ENCODE results near the gene CDHR4. TPM values are rescaled to one million over a fixed set of nuclear protein-coding genes. Genes with fewer than 3 reads are reported as not detected.
"Not testable (repeated sequence)": the region's sequence is repeated elsewhere in the genome, so short reads cannot be mapped to it uniquely, and the experiment has no call there.

Gene CDHR4, protein sequence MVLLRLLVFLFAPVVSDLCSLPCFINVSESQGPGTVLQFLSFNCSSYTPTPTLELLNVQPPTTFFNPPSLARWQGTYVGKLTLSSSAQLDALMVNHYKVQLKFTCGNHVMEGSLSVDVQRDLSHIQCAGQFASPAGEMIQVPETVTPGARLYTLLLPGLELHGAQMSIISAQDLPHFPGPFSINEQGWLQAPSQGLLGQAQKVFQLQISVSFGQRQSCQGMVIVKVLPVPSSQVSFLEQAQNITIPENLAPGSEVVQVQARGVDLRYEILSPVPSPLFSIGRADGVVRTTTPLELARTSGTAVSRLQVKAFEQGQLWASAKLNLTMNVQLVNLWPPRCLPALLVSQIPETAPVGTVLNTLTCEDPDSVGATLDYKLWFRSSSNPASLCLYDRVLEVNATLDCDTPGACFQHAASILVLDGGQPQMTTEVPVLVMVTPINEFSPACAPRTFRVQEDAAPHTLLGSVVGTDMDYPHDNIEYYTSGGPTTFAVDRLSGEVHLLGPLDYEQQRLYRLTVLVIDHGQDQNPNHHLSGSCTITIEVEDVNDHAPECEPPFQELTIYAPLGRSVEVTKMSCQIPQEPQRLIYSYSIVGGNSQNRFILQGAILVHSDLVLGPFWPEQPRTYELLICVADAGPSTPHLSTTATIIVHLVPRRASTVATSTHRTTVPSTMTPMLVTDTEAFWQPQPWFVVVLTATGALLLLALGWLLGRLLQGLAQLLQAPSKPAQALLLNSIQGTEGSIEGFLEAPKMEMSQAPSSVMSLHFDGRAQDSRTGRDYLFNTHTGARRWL
- not detected for total RNA-seq
- long read RNA-seq = 0 reads

DNA sequence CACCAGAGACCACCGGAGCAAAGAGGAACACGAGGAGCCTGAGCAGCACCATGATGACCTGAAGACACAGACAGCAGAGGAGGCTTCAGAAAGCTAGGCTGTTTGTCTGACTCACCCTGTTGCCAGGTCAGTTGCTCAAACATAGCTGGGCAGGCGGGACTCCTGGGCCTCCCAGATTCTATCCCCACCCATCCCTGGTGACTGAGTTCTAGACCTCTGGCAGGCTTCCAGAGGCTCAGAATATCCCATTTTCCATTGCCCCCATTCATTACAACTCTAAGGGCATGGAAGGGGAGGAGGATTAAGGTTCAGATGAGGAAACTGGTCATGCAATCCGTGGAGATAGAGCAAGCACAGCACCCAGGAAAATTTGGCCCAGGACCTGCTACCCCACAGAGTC is at the start of gene CDHR4:
TSS of gene CDHR4 (minus strand) at position 113 of the 400 bp plus-strand sequence. CDS start at position 52, 61 bp downstream.
- no peak for DNase-seq (ENCODE audit: low spot score)

DNA sequence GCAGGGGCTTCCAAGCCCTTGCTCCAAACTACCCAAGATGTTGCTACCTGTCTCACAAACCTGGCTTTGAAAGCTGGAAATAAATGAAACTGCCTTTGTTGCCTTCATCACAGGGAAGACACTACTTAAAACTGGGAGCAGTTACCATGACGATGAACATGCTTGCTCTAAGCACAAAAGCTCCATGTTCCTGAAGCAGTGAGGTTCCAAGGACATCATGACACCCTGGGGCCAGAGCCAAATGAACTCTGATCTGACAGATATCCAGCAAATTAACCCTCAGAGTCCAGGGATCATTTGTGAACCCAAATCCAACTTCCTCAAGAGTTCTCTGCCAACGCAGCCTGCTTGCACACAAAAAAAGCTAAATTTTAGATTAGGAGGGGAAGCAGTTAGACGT is 46.0 kb upstream of the CDHR4 start:
- DNase-seq (ENCODE audit: low spot score) = no peak

DNA sequence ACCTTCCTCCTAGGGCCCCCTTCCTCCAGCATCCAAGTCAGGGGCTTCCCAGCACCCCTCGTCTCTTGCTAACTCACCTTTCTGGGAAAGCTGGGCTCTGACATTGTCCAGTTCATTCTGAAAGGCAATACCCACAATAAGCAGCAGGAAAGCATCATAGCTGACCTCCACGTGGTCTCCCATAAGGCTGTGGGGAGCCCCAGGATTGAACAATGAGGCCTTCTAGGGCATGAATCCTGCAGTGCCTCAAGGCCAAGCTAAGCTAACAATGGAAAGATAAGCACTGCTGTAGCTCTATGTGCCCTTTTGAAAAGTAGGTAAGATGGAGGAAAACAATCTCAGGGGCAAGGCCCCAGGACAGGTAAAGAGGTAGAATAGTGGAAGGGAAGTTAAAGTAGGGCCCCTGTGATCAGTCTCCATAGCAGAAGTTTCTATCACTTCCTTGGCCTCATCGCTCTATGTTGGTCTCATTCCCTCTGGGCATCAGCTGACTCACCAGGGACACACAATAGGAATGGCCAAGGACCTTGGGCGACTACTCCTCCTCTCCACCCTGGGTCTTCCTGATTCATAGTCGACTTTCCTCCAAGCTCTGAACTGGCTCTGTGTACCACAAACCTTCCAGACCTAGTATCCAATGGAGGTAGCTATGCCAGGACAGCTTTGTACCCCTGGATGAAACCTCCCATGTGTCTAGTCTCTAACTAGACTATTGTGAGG is 45.0 kb upstream of the CDHR4 start:
- no peak for DNase-seq (ENCODE audit: low spot score)

DNA sequence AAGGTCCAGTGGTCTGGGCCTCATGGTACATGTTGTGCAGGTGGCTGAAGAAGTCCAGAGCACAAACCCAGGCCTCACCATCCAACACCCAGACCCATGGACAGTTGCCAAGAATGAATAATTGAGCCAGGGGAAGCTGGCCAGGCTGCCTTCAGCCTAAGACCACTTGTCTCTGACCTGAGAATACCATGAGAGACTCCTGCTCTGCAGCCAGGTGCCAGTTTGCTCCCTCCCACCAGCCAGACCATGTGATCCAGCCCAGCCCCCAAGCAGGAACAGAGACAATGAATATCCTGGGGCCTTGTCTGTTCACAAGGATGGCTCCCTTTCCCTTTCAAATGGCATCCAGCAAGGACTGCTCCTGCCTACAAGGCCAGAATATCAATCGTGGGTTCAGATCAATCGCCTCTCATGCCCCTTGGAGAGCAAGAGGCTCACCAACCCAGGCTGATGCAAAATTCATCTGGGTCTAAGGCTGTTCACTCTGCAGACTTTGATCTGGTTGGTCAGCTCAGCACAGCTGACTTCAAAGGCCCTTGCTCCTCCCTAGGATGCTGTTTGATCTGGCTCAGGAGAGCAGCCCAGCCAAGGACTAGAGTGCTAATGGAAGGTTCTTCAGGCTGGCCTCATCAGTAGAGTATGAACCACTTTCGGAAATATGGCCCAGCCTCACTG is 43.3 kb upstream of the CDHR4 start:
- DNase-seq (ENCODE audit: low spot score) = no peak

DNA sequence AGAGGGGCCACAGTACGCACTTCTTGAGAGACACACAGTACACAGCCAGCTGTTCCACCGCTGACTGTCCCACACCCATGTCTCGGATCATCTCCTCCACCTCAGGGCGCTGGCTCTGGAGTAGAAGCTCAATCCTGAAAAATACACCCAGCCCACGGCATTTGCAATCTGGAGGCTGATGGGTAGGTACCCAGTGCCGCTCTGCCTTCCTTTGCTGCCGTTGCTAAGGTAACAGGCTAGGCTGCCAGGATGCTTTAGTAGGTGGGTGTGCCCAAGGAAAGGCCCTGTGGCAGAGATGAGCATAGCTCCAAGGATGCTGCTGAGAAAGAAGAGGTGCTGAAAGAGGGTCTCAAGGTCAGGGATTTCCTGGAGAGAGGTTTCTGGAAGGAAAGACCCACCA is 42.1 kb upstream of the CDHR4 start:
- no peak for DNase-seq (ENCODE audit: low spot score)

DNA sequence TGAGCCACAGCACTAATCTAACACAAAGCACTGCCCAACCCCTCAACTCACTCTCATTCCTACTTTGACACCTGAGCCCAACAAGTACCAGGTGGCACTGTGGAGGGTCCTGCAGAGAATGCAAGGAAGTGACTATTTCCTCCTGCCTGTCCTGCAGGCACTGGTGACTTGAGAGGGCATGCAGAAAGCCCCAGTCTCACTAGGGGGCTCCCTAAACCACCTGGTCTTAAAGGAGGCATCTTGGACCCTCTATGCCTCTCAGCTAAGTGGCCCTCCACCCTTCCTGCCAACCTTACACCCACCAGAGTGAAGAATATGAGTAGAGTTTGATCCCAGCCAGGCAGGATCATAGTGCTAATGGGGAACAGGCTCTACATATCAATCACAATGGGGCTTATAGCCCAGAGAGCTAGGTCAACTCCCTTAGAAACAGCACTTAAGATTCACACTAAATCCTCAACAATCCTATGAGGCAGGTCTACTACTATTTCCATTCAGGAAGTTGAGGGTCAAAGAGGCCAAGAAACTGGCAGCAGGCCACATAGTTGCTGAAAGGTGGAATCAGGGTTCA is 41.5 kb upstream of the CDHR4 start:
- no peak for DNase-seq (ENCODE audit: low spot score)

DNA sequence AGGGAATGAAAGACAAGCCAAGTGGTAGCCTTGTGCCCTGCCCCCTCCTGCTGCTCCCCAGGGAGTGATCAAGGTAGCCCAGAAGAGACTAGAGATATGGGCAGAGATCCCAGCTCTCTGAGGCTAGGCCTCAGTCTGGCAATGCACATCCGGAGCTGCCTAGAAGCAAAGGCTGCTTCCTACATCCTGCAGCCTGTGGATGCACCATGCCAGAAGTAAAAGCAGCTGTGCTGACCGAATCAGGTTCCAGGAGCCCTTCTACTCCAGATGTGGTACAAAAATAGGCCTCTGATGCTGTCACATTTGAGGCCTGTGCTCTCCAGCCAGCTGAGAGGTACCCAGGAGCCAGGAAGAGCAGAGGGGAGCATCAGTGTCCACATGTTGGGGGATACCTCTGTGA is 40.7 kb upstream of the CDHR4 start:
- DNase-seq (ENCODE audit: low spot score) = no peak

DNA sequence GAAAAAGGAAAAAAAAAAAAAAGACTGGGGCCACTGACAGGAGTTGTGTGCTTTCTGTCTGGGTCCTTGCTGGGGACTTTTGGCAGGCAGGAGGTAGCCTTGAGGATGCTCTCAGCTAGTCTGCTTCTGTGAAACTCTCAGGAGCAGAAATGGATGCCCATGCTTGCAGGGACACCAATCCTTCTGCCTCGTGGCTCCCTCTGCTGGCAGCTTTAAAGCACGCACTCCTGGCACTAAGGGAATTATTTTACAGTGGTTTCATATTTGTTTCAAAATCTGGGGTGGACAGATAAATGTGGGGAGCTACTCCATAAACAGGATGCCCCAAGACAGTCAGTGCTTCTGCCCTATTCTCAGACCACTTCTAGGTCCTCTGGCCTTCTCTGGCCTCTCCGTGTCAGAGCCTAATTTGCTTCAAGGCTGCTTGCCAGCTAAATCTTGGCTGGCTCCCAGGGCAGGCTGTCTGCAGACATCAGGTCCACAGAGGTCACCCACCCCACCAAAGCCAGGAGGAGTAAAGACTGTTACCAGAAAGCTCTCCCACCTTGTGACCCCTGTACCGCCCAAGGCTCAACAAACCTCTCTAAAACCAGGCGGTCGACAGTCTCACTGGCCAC is 39.6 kb upstream of the CDHR4 start:
- no peak for DNase-seq (ENCODE audit: low spot score)

DNA sequence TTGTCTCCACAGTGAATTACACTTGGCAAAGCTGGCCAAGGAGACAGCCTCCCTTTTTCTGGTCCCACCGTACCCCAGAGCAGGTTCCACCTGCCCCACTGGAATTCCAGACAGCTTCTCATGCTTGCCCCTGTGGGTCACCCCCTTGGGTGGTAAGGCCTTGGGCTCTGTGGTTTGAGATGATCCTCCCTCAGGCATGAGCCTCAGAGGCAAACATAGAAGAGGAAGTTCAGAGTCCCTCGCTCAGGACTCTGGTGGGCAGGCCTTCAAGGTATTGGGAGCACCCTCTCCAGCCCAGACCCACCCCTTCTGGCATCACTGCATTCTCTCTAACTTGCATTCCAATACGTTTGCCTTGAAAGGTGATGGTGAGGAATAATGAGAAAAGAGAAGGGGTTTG is 31.7 kb upstream of the CDHR4 start:
- no peak for DNase-seq (ENCODE audit: low spot score)

DNA sequence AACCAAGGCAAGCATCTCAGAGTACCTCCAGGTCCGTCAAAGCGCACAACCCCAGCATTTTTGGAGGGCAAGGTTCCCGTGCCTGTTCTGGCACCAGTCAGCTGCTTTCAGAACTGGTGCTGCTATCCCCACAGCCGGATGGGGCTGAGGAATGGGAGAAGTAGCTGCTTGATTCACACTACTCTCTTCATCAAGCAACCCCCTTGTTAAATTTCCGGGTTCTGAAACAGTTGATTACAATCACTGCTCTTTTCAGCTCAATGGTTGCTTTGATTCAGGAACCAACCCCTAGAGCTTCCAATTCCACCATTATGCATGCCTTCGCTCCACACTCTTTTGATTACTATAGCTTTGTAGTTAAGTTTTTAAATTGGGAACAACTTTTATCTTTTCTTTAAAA is 26.3 kb upstream of the CDHR4 start:
- DNase-seq (ENCODE audit: low spot score) = no peak

DNA sequence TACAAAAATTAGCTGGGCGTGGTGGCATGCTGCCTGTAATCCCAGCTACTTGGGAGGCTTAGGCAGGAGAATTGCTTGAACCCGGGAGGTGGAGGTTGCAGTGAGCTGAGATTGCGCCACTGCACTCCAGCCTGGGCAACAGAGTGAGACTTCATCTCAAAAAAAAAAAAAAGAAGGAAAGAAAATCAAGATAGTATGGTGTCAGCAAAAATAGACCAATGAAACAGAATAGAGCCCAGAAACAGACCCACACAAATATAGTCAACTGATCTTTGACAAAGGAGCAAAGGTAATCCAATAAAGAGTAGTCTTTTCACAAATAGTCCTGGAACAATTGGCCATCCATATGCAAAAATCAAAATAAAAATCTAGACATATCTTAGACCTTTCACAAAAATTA is 23.5 kb upstream of the CDHR4 start:
- DNase-seq (ENCODE audit: low spot score) = not testable (repeated sequence)

DNA sequence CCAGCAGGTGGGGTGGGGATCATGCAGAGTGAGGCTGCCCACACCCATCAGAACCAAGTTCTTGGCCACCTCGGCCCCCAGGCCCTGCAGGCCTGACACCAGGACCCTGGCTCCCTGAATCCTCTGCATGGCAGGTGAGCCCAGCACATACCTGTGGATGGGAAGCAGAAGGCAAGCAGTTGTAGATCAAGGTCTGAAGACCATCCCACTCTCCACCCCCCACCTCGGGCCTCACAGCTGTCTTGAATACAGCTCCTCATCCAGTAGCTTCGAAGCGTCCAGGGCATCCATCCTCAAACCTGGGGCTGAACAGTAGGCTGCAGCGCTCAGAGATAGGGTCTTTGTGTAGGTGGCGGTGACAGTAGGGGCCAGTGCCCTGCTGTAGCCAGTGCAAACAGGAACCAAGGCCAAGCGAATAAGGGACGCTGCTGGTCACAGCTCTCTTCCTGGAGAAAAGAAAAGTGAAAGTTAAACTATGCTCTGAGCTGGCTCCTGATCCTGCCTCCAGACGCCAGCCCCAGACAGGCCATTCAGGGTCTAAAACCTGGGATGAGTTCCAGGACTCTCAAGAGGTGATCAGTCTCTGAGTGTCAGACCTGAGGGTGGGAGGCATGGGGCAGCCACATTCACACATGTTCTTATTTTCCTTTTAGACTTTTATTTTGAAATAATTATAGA is 14.0 kb upstream of the CDHR4 start, which contains the start of gene UBA7:
TSS of gene UBA7 (minus strand) at position 457 of the 678 bp plus-strand sequence. CDS start at position 291, 166 bp downstream.
- DNase-seq (ENCODE audit: low spot score) = no peak

DNA sequence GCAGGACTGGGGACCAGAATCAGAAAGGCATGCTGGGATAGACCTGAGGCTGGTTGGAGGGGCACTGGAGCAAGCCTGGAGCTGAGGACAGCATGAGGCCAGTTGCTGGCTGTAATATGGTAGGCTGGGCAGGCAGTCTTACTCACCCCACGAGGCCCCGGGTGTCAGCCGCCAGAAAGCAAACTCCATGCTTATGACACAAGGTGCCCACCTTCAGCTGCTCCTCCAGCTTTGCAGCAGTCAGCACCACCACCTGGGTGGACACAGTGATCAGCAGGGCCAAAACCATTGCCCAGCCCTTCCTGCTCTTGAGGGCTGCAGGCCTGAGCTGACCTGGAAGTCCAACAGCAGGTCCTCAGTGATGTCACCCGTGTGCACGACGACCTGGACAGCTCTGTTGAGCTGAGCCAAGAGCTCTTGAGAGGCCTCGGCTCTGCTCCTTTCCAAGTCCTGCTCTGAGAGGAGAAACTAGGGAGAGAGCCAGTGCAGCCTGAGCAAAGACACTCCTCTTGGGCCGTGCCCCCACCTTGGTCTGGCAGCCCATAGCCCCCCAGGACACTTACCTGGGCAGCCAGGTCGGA is 13.3 kb upstream of the CDHR4 start:
- DNase-seq (ENCODE audit: low spot score) = no peak

DNA sequence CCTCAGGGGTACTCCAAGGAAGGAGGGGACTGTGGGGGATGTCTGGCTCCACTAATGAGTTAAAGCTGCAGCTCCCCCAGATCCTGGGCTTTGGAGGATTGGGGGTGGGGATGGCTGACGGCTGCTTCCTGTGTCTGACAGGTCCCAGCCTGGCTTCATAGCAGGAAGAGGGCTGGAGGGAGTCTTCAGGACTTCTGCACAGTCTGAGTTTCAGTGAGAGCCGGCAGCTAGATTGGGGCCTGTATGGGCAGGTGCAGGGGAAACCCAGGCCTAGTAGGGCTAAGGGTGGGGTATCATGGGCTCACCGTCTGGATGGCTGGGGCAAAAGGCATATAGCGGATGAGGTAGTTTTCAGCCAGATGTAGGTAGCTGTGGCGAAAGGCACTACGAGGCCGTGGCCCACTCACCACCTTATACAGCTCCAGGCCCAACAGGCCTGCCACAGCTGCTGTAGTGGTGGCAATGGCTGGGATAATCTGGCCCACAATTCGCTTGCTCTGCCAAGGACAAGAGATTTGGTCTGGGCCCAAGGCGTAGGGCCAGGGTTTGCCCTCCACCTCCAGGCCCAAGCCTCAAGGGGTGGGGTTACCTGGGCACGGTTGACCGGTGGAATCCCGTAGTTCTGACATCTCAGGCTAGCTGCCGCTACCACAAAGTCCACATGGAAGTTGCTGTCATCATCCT is 7.9 kb upstream of the CDHR4 start:
- no peak for DNase-seq (ENCODE audit: low spot score)

DNA sequence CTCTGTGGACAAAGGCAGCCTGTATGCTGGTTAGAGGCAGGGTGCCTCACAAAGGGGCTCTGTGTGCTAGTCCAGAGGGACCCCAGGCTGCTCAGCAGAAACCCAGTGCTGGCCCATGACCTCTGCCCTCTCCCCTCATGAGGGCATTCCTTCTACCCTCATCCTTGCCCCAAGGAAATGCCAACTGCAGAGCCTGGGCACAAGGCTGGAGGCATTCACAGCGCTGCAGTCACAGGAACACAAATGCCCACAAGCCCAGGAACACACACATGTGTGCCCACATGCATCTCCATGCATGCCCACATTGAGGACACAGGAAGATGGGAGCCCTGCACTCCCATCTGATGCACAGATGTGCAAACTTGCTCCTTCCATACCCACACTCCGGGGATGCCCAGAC is 7.2 kb upstream of the CDHR4 start:
- DNase-seq (ENCODE audit: low spot score) = no peak

DNA sequence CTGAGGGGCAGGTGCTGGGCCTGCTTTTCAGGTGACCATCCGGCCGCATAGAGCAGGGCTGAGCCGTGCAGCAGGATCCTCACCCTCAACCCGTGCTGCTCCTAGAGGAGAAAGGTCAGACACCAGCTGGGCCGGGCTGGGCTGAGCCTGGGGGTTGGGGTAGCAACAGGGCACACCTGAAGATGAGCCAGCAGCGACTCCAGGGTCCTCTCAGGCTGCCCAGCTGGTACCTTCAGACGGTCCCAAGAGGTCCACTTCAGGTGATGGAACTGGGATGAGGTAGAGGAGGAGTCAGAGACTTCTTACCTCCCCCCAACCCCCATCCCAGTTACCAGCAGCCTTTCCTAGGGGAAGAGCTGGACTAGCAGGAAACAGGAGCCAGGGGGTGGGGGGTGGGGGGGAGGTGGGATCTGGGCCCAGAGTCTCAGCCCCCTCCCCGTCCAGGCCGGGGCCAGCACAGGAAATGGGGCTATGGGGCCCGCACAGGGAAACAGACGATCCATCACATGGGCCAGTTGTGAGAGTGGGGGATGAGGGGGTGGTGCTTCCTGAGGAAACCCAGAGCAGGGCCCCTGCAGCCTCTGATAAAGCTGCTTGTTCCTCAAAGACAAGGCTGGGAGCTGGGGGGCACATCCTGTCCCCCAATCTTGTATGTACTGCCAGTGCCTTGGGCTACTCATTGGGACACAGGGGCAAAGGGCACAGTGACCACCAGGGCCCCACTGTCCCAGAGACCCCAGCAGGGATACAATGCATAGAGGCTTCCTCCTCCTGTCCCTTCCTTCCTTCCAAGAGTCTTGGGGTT is 6.4 kb upstream of the CDHR4 start:
- no peak for DNase-seq (ENCODE audit: low spot score)

DNA sequence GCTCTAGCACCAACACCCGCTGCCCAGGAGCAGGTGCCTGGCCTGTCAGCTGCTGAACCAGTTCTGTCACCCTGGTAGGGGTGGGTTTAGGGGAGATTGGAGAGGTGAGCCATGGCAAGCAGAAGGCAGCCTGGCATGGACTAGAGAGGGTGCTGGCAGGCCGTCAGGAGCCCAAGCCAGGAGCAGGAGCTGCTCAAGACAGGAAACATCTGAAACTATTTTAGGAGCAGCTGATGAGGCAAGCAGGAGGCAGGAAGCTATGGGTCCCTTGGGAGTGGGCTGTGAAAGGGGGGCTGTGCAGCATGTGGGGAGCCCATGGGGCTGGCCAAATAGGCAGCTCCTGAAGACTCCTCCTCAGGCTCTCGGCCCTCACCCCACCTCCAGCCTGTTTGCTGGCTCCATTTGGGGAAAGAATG is 5.7 kb upstream of the CDHR4 start:
- no peak for DNase-seq (ENCODE audit: low spot score)

Measured in mesenteric fat pad (tissue), 1 donor.